ENCODE results near the gene NTM.

NTM gene

GRCh38 chr11:132033051-132033450, 662.6 kb downstream of the NTM start:
- no peak overlapping the region for H3K4me3 ChIP-seq (ENCODE audit: low read depth, low read length)
- DNase-seq (ENCODE audit: low read depth): peak; percentile 31
- TF ChIP-seq CTCF (IDR thresholded peaks at IDR 0.05; ENCODE audit: insufficient read depth, low read depth, low read length, missing control alignments): no peak

GRCh38 chr11:132035228-132035627, 664.8 kb downstream of the NTM start:
- no peak for TF ChIP-seq CTCF (IDR thresholded peaks at IDR 0.05; ENCODE audit: insufficient read depth, low read depth, low read length, missing control alignments)
- no peak for DNase-seq (ENCODE audit: low read depth)
- H3K4me3 ChIP-seq (ENCODE audit: low read depth, low read length): no peak overlapping the region

- no peak overlapping the region for H3K4me3 ChIP-seq (ENCODE audit: low read depth, low read length)
- DNase-seq (ENCODE audit: low read depth): no peak
- TF ChIP-seq CTCF (IDR thresholded peaks at IDR 0.05; ENCODE audit: insufficient read depth, low read depth, low read length, missing control alignments): no peak
Measured at GRCh38 chr11:132035766-132036165, 665.4 kb downstream of the NTM start.

DNA sequence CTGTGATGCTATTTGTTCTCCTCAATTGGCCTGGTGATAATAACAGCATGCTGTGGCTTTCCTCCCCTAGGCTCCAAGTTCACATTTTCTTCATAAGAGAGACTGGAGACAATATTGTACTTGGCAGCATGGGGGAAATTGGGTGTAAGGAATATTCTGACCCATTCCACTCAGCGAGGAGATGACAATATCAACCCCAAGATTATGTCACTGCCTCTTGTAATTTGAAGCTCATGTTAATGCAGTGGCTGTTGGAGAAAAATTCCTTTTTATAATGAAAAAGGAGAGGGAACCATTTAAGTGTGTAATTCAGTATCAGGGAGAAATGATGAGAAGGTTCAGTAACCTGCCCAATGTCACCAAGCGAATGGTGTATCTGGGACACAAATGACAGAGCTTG, 665.8 kb downstream of the NTM start:
- DNase-seq (ENCODE audit: low read depth): no peak
- H3K4me3 ChIP-seq (ENCODE audit: low read depth, low read length): no peak overlapping the region
- no peak for TF ChIP-seq CTCF (IDR thresholded peaks at IDR 0.05; ENCODE audit: insufficient read depth, low read depth, low read length, missing control alignments)

- no peak overlapping the region for H3K4me3 ChIP-seq (ENCODE audit: low read depth, low read length)
- no peak for DNase-seq (ENCODE audit: low read depth)
- TF ChIP-seq CTCF (IDR thresholded peaks at IDR 0.05; ENCODE audit: insufficient read depth, low read depth, low read length, missing control alignments): no peak
Measured at GRCh38 chr11:132036746-132037466, 666.5 kb downstream of the NTM start.

DNA sequence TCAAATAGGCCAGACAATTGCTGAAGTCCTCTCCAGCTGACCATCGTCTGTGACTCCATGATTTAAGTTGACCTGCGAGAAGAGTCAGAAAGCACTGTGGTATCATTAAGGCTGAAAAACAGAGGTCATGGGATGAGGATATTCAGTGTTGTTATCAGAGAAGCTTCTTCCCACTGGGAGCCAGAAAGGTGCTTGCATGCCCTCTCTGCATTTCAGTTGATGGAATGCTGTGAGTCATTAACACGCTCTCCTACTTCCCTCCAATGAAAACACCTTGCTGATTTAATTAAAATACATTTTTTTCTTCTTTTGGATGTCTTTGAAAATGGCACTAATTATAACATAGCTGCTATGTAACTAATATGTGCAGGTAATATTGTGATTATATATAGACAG, 667.0 kb downstream of the NTM start:
- no peak overlapping the region for H3K4me3 ChIP-seq (ENCODE audit: low read depth, low read length)
- no peak for TF ChIP-seq CTCF (IDR thresholded peaks at IDR 0.05; ENCODE audit: insufficient read depth, low read depth, low read length, missing control alignments)
- no peak for DNase-seq (ENCODE audit: low read depth)

- peak; percentile 20 for DNase-seq (ENCODE audit: low read depth)
Measured at GRCh38 chr11:132037956-132038355, 667.5 kb downstream of the NTM start.

More at GRCh38 chr11:132037956-132038355, 667.5 kb downstream of the NTM start:
- TF ChIP-seq CTCF (IDR thresholded peaks at IDR 0.05; ENCODE audit: insufficient read depth, low read depth, low read length, missing control alignments): no peak
- no peak overlapping the region for H3K4me3 ChIP-seq (ENCODE audit: low read depth, low read length)

Measured in GM12865 (cell line).